GM10266 (cell line): ENCODE results near the gene TRIM6.
A peak's percentile ranks its signal among the peaks of the same experiment; 100 is the strongest.

Experiments
- DNase-seq: peaks from one replicate; pipeline ENCODE4 v3.0.0; 2012; ENCODE audit errors: extremely low spot score
- TF ChIP-seq, protein P1 (sequence below): IDR thresholded peaks from 2 replicates; pipeline ENCODE4 v1.5.1; 2012; ENCODE audit warnings: mild to moderate bottlenecking, low read depth; ENCODE audit not compliant: control insufficient read depth, insufficient read depth; ENCODE audit errors: missing control alignments

The TRIM6 gene

DNA sequence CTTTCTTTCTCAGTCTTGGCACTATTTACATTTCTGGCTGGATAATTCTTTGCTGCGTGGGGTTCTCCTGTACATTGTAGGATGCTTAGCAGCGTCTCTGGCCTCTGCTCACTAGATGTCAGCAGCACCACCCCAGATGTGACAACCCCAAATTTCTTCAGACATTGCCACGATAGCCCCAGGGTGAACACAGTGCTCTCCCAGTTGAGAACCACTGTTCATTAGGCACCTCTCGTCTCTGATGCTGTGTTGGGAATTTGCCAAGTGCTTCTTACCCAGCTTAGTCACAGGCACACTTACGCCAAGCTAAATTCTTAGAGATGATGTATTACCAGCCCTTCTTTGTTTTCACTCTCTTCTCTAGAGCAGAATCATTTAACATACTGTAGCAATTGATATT is 9.4 kb downstream of the TRIM6 start:
- TF ChIP-seq, protein P1, sequence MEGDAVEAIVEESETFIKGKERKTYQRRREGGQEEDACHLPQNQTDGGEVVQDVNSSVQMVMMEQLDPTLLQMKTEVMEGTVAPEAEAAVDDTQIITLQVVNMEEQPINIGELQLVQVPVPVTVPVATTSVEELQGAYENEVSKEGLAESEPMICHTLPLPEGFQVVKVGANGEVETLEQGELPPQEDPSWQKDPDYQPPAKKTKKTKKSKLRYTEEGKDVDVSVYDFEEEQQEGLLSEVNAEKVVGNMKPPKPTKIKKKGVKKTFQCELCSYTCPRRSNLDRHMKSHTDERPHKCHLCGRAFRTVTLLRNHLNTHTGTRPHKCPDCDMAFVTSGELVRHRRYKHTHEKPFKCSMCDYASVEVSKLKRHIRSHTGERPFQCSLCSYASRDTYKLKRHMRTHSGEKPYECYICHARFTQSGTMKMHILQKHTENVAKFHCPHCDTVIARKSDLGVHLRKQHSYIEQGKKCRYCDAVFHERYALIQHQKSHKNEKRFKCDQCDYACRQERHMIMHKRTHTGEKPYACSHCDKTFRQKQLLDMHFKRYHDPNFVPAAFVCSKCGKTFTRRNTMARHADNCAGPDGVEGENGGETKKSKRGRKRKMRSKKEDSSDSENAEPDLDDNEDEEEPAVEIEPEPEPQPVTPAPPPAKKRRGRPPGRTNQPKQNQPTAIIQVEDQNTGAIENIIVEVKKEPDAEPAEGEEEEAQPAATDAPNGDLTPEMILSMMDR, result peak; percentile 4
- no peak for DNase-seq

DNA sequence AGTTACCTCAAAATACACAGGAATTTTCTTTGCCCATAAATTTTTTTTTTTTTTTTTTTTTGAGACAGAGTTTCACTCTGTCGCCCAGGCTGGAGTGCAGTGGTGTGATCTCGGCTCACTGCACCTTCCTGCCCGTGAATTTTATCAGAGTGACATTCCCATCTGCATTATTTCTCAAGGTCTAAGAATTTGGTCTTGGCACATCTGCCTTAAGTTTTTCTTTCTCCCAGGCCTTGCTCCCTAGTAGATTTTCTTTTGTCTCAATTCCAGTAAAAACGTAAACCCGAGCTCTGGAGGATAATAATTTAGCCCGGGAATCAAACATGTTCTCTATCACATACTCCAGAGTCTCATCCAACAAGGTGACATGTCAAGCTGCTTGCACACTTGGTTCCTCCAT is 12.4 kb downstream of the TRIM6 start:
- TF ChIP-seq, protein P1, result no peak
- DNase-seq, result no peak

- TF ChIP-seq, protein P1, result no peak
- DNase-seq, result no peak
Observed at GRCh38 chr11:5610446-5610845, 14.0 kb downstream of the TRIM6 start.

- TF ChIP-seq, protein P1, result no peak
- DNase-seq, result no peak
Observed at GRCh38 chr11:5611627-5612026, 15.2 kb downstream of the TRIM6 start.

GRCh38 chr11:5618807-5619206 is 22.4 kb downstream of the TRIM6 start:
- DNase-seq, result no peak

DNA sequence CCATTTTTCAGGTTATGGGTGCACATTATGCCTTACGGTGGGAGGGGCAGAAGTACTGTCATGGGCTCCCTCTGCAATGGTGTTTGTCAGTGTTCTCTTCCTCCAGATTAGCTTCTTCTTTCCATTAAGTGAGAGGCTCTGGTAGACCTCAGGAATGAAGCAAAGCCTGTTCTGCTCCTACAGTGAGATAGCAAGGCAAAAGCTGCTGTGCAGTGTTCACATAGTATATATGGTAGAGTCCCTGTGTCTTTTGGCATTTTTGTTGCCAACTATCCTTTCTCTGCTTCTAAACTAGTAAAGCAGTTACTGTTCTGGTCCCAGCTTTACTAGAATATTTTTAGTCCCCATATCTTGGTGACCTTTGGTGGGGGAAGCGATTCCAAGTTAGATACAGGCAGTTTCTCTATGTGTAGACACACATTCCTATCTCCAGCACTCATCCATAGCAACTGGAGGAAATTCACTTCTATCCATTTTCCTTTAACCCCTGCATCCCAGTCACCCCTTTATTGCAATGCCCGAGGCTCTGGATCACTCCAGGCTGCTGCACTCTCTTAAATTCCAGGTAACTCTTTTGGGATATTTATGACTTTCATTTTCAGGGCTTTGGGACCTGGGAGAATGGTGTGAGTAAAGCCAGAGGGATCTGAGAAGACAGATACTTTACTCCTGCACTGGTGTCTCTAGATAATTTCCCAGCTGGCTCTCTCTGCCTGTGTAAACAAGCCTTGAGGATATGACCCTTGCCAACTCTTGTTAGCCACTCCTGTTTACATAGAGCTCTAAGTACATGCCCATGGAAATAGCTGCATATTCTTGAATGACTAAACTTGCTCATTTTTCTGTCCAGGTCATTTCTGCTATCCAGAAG is 24.4 kb downstream of the TRIM6 start:
- no peak for DNase-seq
- TF ChIP-seq, protein P1, result no peak

More at GRCh38 chr11:5618807-5619206, 22.4 kb downstream of the TRIM6 start:
- TF ChIP-seq, protein P1, result no peak

GRCh38 chr11:5621580-5621979 is 25.1 kb downstream of the TRIM6 start:
- DNase-seq, result no peak
- TF ChIP-seq, protein P1, result no peak
